Tongue (tissue), 3 donors: ENCODE results near the gene POLE2. TPM values are rescaled to one million over a fixed set of nuclear protein-coding genes. Genes with fewer than 3 reads are reported as not detected.
"Not testable (repeated sequence)": the region's sequence is repeated elsewhere in the genome, so short reads cannot be mapped to it uniquely, and the experiment has no call there.

Experiments
- DNase-seq: peaks from one replicate; pipeline ENCODE4 v3.0.0-alpha.2; 2015
- small RNA-seq: library from RNA; depleted of rRNA; stranded (forward); fragments of <200 nt; gene quantifications from one replicate; pipeline ENCODE3, GENCODE V24; 2014; ENCODE audit warnings: low replicate concordance
- total RNA-seq: library from RNA; depleted of rRNA; stranded (reverse); fragments of >200 nt; gene quantifications from one replicate; pipeline ENCODE4 v1.2.3, GENCODE V29; 2014

POLE2 gene
- total RNA-seq, 1 donor from 2014 or later, result 8.0 TPM

GRCh38 chr14:49619273-49619672 lies 68.7 kb downstream of the POLE2 start:
- not testable (repeated sequence) for DNase-seq

- DNase-seq, result no peak
These were observed 70.0 kb downstream of the POLE2 start for GRCh38 chr14:49617852-49618519.

GRCh38 chr14:49615776-49616175 lies 72.2 kb downstream of the POLE2 start:
- no peak for DNase-seq

- DNase-seq, result no peak
These were observed 73.8 kb downstream of the POLE2 start for GRCh38 chr14:49614196-49614595.

GRCh38 chr14:49612671-49613070 lies 75.3 kb downstream of the POLE2 start:
- no peak for DNase-seq

- no peak for DNase-seq
These were observed 75.8 kb downstream of the POLE2 start for GRCh38 chr14:49612251-49612650.

GRCh38 chr14:49607583-49607982 lies 80.4 kb downstream of the POLE2 start:
- DNase-seq, result no peak

- peak; percentile 91 for DNase-seq
These were observed 89.3 kb downstream of the POLE2 start, which contains the start of gene LRR1 for GRCh38 chr14:49598485-49599300. Gene LRR1, plus strand, starts transcription at chr14:49598940. Its CDS starts 81 bp downstream, at chr14:49599021.

GRCh38 chr14:49598189-49598484 lies 89.9 kb downstream of the POLE2 start:
- no peak for DNase-seq

GRCh38 chr14:49594347-49595091 lies 93.5 kb downstream of the POLE2 start:
- peak; percentile 18 for DNase-seq

Small RNAs within 50 kb of the gene (small RNA-seq; reads per million reads assigned to genes)
- not detected for gene AL139099.3
- gene RNU6ATAC30P, result not detected

Other genes with a start within 250 kb of the POLE2 start
- 4,272 TPM for gene RPS29, start 101.8 kb downstream of the POLE2 start, total RNA-seq
- gene LRR1, start 89.3 kb downstream of the POLE2 start, total RNA-seq, result 9.6 TPM
- 123 TPM for gene RPL36AL, start 67.6 kb downstream of the POLE2 start, total RNA-seq
- 30.7 TPM for gene MGAT2, start 67.4 kb downstream of the POLE2 start, total RNA-seq
- gene DNAAF2, start 53.0 kb downstream of the POLE2 start, total RNA-seq, result 10.5 TPM
- 10.9 TPM for gene KLHDC1, start 4.9 kb upstream of the POLE2 start, total RNA-seq
- 94.7 TPM for gene KLHDC2, start 79.9 kb upstream of the POLE2 start, total RNA-seq
- gene NEMF, start 164.6 kb upstream of the POLE2 start, total RNA-seq, result 93.7 TPM
- gene ARF6, start 204.9 kb upstream of the POLE2 start, total RNA-seq, result 56.3 TPM